GM12878 (cell line): ENCODE measurements around the gene GUCY1A2. TPM values are rescaled to one million over a fixed set of nuclear protein-coding genes. Genes with fewer than 3 reads are reported as not detected.

Experiments
- ATAC-seq: fragments of 200-7000 bp; cut with Tn5 transposase; 3 replicates; pipeline ENCODE4 v1.9.1; 2020; ENCODE audit warnings: mild to moderate bottlenecking, moderate library complexity
- BruUV-seq: library from RNA; stranded (reverse); fragments of 400-500 nt; replicated peaks from 2 replicates; lab custom pipeline; 2021; lab: Mats Ljungman, UMichigan
- CTCF ChIA-PET: fragments of 300-600 bp; sonication (Branson Sonifier 250); formaldehyde crosslinking; extraction: SDS; loops from one replicate; lab custom pipeline; 2021; ENCODE audit warnings: inconsistent platforms; lab: Yijun Ruan, JAX
- POLR2A ChIA-PET: fragments of 350-600 bp; formaldehyde crosslinking; extraction: SDS; loops from one replicate; lab custom pipeline; 2021; ENCODE audit warnings: inconsistent platforms; lab: Charles Lee
- RAD21 ChIA-PET: fragments of 300-600 bp; sonication (Branson Sonifier 250); formaldehyde crosslinking; loops from one replicate; lab custom pipeline; 2023; ENCODE audit warnings: antibody characterized with exemption; ENCODE audit not compliant: unreplicated experiment; lab: Charles Lee
- SMC1A ChIA-PET: fragments of 300-600 bp; sonication (Branson Sonifier 250); formaldehyde crosslinking; loops from one replicate; lab custom pipeline; 2023; ENCODE audit not compliant: unreplicated experiment, uncharacterized antibody; lab: Charles Lee
- DNase-seq: peaks from one replicate; pipeline ENCODE4 v3.0.0-alpha.2; 2011; ENCODE audit warnings: low read depth, low spot score
- FAIRE-seq: peaks from 3 replicates; lab custom pipeline; 2011; peaks lifted over from hg19 to GRCh38; lab: Jason Lieb, UNC
- H2AFZ ChIP-seq: 2 replicates; pipeline ENCODE4 v1.6.0; 2011; ENCODE audit warnings: low read depth, low read length, control low read depth; ENCODE audit not compliant: control insufficient read depth
- H3K27ac ChIP-seq: 2 replicates; pipeline ENCODE4 v1.5.1; 2011; ENCODE audit warnings: control low read depth; ENCODE audit not compliant: control insufficient read depth, insufficient read depth
- H3K27me3 ChIP-seq, 2 experiments: replicated peaks in 1 of 2; 2 replicates each; pipeline versions ENCODE4 v1.6.0 to v1.6.1; 2011; ENCODE audit warnings: low read length in 1 of 2; ENCODE audit not compliant: control insufficient read depth in 2 of 2, insufficient read depth in 2 of 2
- H3K36me3 ChIP-seq, 2 experiments: 2 replicates each; pipeline ENCODE4 v1.5.1; 2011; ENCODE audit warnings: low read length in 1 of 2; ENCODE audit not compliant: control insufficient read depth in 2 of 2, insufficient read depth in 2 of 2
- H3K4me1 ChIP-seq: 2 replicates; pipeline ENCODE4 v1.6.1; 2011; ENCODE audit warnings: mild to moderate bottlenecking, low read length, moderate library complexity, mixed read lengths; ENCODE audit not compliant: control insufficient read depth, insufficient read depth
- H3K4me2 ChIP-seq: 2 replicates; pipeline ENCODE4 v1.6.0; 2011; ENCODE audit warnings: control low read depth; ENCODE audit not compliant: control insufficient read depth, insufficient read depth
- H3K4me3 ChIP-seq: fragments of 200-600 bp; sonication (generic); 2 replicates; pipeline ENCODE4 v1.5.1; 2016
- H3K79me2 ChIP-seq: 2 replicates; pipeline ENCODE4 v1.6.0; 2011; ENCODE audit warnings: low read length; ENCODE audit not compliant: control insufficient read depth, insufficient read depth
- H3K9ac ChIP-seq: 2 replicates; pipeline ENCODE4 v1.8.0; 2011; ENCODE audit warnings: low read length, control low read depth, mixed read lengths; ENCODE audit not compliant: control insufficient read depth, insufficient read depth
- H3K9me3 ChIP-seq: replicated peaks from 3 replicates; pipeline ENCODE4 v1.5.1; 2011; ENCODE audit warnings: mild to moderate bottlenecking, low read length; ENCODE audit not compliant: control insufficient read depth, insufficient read depth
- H4K20me1 ChIP-seq: 2 replicates; pipeline ENCODE4 v1.6.0; 2011; ENCODE audit not compliant: control insufficient read depth, insufficient read depth
- CUX1 ChIP-seq: IDR thresholded peaks from 2 replicates; pipeline ENCODE4 v1.6.1; 2012; ENCODE audit warnings: improper control_type of control experiment, low read depth, low read length; ENCODE audit not compliant: insufficient replicate concordance
- FOS ChIP-seq: IDR thresholded peaks from 3 replicates; pipeline ENCODE4 v1.6.1; 2011; ENCODE audit warnings: borderline replicate concordance; ENCODE audit not compliant: insufficient read length; ENCODE audit errors: extremely low read depth
- MTA2 ChIP-seq: fragments of 450-650 bp; IDR thresholded peaks from 2 replicates; pipeline ENCODE4 v1.6.1; 2016; ENCODE audit warnings: low read depth, mild to moderate bottlenecking, moderate library complexity
- RUNX3 ChIP-seq: IDR thresholded peaks from 2 replicates; pipeline ENCODE4 v1.6.1; 2012; ENCODE audit warnings: low read length, inconsistent platforms
- TCF12 ChIP-seq: IDR thresholded peaks from 2 replicates; pipeline ENCODE4 v1.6.1; 2011; ENCODE audit warnings: low read depth, mild to moderate bottlenecking, low read length
- in situ Hi-C: fragments of 300-500 bp; cut with MboI; formaldehyde crosslinking; loops from 9 replicates; pipeline ENCODE4 v1.14.3; 2018; ENCODE audit warnings: mixed read lengths
- intact Hi-C: fragments of 100-400 bp; cut with micrococcal nuclease; formaldehyde crosslinking; loops from one replicate; pipeline ENCODE4 v1.14.2; 2022; ENCODE audit not compliant: unreplicated experiment
- polyA plus RNA-seq, 11 experiments: library from polyadenylated mRNA; depleted of rRNA in 4 of 11; unstranded in 6 of 11; stranded (reverse) in 5 of 11; fragments of >200 nt; fragmentation: Nextera tagmentation in 4 of 11; fragmentation: Illumina TruSeq in 1 of 11; extraction: Ambion mirVana in 4 of 11; extraction: Trizol in 1 of 11; gene quantifications; 1 replicate in 1 of 11; 2 replicates in 10 of 11; pipeline versions ENCODE4 v1.2.1 to v1.2.3, GENCODE V29; 2011 to 2016; ENCODE audit warnings: inconsistent platforms in 2 of 11, missing spikeins in 2 of 11, low read depth in 1 of 11
- total RNA-seq, 4 experiments: library from RNA; depleted of rRNA in 3 of 4; stranded (reverse); fragments of >200 nt in 3 of 4; fragmentation: Illumina TruSeq in 1 of 4; extraction: Trizol in 1 of 4; gene quantifications; 2 replicates each; pipeline versions ENCODE4 v1.2.1 to v1.2.3, GENCODE V29; 2013 to 2021
- TF ChIP-seq, protein P1 (sequence below): IDR thresholded peaks from 2 replicates; pipeline ENCODE4 v1.6.1; 2012; ENCODE audit warnings: low read length, inconsistent platforms

Gene GUCY1A2
- total and polyA plus RNA-seq, 10 of the 15 experiments (the other 5 are each of a cell fraction or from before 2014, with no cell fraction given), result under 0.01 to 0.03 (median under 0.01) TPM; not detected in 4

GRCh38 chr11:106950067-106950491 lies 68.2 kb downstream of the GUCY1A2 start:
- Histone ChIP-seq H3K4me1 (no peaks in the 10 kb centered on the region), H4K20me1 (no peaks in the 10 kb centered on the region), H3K27me3 (no peaks in the 10 kb centered on the region), H3K9ac (no peak overlapping the region), H3K4me3 (no peak overlapping the region), H2AFZ (no peak overlapping the region), H3K27ac (no peak overlapping the region), H3K79me2 (no peaks in the 10 kb centered on the region), H3K36me3 (no peaks in the 10 kb centered on the region), H3K9me3 (no peaks in the 10 kb centered on the region), H3K4me2 (no peak overlapping the region)
- ChIA-PET SMC1A (no interaction called here), CTCF (no interaction called here), RAD21 (no interaction called here), POLR2A (no interaction called here)
- in situ Hi-C loops, result no loop called here
- BruUV-seq, result no TSS peak
- FAIRE-seq, result no peak
- TF ChIP-seq TCF12, result no peak
- no peak for TF ChIP-seq FOS
- no peak for TF ChIP-seq MTA2
- TF ChIP-seq, protein P1, sequence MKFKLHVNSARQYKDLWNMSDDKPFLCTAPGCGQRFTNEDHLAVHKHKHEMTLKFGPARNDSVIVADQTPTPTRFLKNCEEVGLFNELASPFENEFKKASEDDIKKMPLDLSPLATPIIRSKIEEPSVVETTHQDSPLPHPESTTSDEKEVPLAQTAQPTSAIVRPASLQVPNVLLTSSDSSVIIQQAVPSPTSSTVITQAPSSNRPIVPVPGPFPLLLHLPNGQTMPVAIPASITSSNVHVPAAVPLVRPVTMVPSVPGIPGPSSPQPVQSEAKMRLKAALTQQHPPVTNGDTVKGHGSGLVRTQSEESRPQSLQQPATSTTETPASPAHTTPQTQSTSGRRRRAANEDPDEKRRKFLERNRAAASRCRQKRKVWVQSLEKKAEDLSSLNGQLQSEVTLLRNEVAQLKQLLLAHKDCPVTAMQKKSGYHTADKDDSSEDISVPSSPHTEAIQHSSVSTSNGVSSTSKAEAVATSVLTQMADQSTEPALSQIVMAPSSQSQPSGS, result no peak
- TF ChIP-seq CUX1, result no peak
- no peak for TF ChIP-seq RUNX3
- no peak for ATAC-seq
- no peak for DNase-seq
- intact Hi-C loops, result no loop called here
